Kidney epithelial cell (primary cell): Measurements from ENCODE around the gene TCP11L1. TPM values are rescaled to one million over a fixed set of nuclear protein-coding genes. Genes with fewer than 3 reads are reported as not detected.
"Not testable (repeated sequence)": the region's sequence is repeated elsewhere in the genome, so short reads cannot be mapped to it uniquely, and the experiment has no call there.

Source experiments
- DNase-seq: peaks from one replicate; pipeline ENCODE4 v3.0.0-alpha.2; 2010; ENCODE audit warnings: low read depth
- H3K27me3 ChIP-seq: 2 replicates; pipeline ENCODE4 v1.6.0; 2011; ENCODE audit warnings: low read length; ENCODE audit not compliant: control insufficient read depth, insufficient read depth
- H3K36me3 ChIP-seq: 2 replicates; pipeline ENCODE4 v1.5.1; 2011; ENCODE audit warnings: low read length; ENCODE audit not compliant: control insufficient read depth, insufficient read depth
- H3K4me3 ChIP-seq: 2 replicates; pipeline ENCODE4 v1.5.1; 2011; ENCODE audit warnings: low read depth, mild to moderate bottlenecking, control low read depth, low read length
- total RNA-seq: library from RNA; depleted of rRNA; stranded (reverse); fragments of >200 nt; gene quantifications from 2 replicates; pipeline ENCODE4 v1.2.3, GENCODE V29; 2015
- TF ChIP-seq, protein P1 (sequence below): IDR thresholded peaks from 2 replicates; pipeline ENCODE4 v1.5.1; 2011; ENCODE audit warnings: mild to moderate bottlenecking, moderate library complexity, low read length, control low read depth, inconsistent platforms; ENCODE audit not compliant: insufficient read depth, poor library complexity, severe bottlenecking

TCP11L1 gene
- total RNA-seq, 1 donor from 2014 or later = 26.1 TPM

DNA sequence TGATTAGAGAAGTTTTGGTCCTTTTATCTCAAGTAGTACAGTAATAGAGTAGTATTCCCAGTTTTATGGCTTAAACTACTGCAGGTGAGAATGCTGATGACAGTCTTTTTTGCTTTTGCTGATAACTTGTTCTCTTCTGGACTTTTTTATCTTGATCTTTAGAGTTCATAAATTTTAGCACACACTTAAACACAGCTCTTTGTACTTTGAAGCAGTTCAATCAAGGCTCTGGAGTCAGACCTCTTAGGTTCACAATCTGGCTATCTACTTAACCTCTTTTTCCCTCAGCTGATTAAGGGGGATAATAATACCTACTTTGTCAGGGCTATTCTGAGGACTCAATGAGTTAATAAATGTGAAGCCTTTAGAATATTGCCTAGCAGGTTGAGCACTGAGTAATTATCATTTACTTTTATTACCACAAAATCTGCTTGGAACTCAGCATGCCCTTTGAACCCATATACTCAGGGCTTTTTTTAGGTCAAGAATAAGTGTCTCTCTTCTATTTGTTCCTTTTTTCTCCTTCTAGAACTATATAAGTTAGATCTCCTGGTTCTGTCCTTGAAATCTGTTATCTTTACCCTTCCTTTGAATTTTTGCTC is 70.0 kb downstream of the TCP11L1 start:
- H3K4me3 ChIP-seq = no peak overlapping the region
- no peaks in the 10 kb centered on the region for H3K27me3 ChIP-seq
- TF ChIP-seq, protein P1, sequence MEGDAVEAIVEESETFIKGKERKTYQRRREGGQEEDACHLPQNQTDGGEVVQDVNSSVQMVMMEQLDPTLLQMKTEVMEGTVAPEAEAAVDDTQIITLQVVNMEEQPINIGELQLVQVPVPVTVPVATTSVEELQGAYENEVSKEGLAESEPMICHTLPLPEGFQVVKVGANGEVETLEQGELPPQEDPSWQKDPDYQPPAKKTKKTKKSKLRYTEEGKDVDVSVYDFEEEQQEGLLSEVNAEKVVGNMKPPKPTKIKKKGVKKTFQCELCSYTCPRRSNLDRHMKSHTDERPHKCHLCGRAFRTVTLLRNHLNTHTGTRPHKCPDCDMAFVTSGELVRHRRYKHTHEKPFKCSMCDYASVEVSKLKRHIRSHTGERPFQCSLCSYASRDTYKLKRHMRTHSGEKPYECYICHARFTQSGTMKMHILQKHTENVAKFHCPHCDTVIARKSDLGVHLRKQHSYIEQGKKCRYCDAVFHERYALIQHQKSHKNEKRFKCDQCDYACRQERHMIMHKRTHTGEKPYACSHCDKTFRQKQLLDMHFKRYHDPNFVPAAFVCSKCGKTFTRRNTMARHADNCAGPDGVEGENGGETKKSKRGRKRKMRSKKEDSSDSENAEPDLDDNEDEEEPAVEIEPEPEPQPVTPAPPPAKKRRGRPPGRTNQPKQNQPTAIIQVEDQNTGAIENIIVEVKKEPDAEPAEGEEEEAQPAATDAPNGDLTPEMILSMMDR = no peak
- H3K36me3 ChIP-seq = no peaks in the 10 kb centered on the region
- DNase-seq = no peak

DNA sequence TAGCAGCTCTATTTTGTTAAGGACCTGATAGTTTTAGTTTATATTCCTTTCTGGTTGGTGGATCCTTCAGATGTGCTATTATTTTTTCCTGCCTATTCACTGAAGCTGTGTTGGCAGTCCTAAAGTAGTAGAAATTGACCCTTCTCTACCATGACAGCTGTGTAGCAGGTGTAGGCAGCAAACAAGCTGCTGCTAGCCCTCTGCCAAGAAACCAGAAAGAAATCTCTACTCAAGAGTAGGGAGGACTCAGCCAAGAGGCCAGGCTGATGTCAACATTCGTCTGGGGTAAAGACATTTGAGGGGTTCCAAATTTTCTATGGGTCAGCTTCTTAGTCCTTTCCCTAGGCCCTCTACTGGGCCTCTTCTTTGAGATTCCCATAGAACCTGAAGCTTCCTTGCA is 70.7 kb downstream of the TCP11L1 start:
- no peaks in the 10 kb centered on the region for H3K27me3 ChIP-seq
- DNase-seq = no peak
- TF ChIP-seq, protein P1 = no peak
- no peak overlapping the region for H3K4me3 ChIP-seq
- H3K36me3 ChIP-seq = no peaks in the 10 kb centered on the region

DNA sequence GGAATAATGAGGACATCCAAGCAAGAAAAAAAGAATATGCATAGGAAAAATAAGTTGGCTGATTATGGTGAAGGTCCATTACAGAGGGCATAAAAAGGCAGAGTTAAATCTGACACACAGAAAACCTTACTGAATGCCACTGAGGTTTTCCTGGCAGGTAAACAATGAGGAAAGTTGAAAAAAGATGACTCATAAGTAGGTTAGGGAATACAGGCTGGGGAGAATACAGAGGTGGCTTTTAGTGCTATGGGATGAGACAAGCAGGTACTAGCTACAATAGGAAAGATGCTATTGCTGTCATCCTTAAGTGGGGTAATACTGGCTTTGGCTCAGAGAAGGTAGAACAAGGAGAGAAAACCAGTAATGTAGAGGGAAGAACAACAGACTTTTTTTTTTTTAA is 77.2 kb downstream of the TCP11L1 start:
- H3K36me3 ChIP-seq = no peaks in the 10 kb centered on the region
- TF ChIP-seq, protein P1 = no peak
- DNase-seq = peak; percentile 28
- H3K27me3 ChIP-seq = no peaks in the 10 kb centered on the region
- H3K4me3 ChIP-seq = no peak overlapping the region

DNA sequence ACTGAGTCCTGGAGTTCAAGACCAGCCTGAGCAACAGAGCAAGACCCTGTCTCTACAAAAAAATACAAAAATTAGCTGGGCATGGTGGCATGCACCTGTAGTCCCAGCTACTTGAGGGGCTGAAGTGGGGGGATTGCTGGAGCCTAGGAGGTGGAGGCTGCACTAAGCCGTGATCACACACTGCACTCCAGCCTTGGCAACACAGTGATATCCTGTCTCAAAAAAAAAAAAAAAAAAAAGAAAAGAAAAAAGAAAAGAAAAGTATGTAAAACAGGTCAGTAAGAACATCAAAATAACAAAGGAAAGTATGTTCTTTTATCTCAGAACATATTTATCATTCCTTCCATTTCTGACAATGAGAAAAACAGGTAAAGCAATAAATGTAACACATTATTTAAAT is 83.3 kb downstream of the TCP11L1 start:
- not testable (repeated sequence) for DNase-seq, H3K36me3 ChIP-seq, H3K4me3 ChIP-seq, H3K27me3 ChIP-seq

Other genes starting within 250 kb of the TCP11L1 start
- gene CCDC73, start 244.9 kb upstream of the TCP11L1 start, total RNA-seq = 0.07 TPM in 1 of 2 replicates, not detected in the other
- gene PRRG4, start 209.6 kb upstream of the TCP11L1 start, total RNA-seq = 3.0 and 3.7 TPM in 2 replicates
- 21.6 and 24.6 TPM in 2 replicates for gene QSER1, start 146.8 kb upstream of the TCP11L1 start, total RNA-seq
- 0.55 and 0.63 TPM in 2 replicates for gene DEPDC7, start 23.7 kb upstream of the TCP11L1 start, total RNA-seq
- gene CSTF3, start 121.9 kb downstream of the TCP11L1 start, total RNA-seq = 21.1 and 22.2 TPM in 2 replicates
- 45.0 and 66.8 TPM in 2 replicates for gene HIPK3, start 217.8 kb downstream of the TCP11L1 start, total RNA-seq